Bone marrow (tissue), 2 donors: ENCODE results near the gene SAMD4A.

ENCODE experiments used
- DNase-seq, 2 donors: peaks; one replicate each; lab custom pipeline; 2025; lab: John Stamatoyannopoulos, UW

Gene SAMD4A

GRCh38 chr14:54660604-54661111 is 93.7 kb downstream of the SAMD4A start:
- no peak for DNase-seq

DNA sequence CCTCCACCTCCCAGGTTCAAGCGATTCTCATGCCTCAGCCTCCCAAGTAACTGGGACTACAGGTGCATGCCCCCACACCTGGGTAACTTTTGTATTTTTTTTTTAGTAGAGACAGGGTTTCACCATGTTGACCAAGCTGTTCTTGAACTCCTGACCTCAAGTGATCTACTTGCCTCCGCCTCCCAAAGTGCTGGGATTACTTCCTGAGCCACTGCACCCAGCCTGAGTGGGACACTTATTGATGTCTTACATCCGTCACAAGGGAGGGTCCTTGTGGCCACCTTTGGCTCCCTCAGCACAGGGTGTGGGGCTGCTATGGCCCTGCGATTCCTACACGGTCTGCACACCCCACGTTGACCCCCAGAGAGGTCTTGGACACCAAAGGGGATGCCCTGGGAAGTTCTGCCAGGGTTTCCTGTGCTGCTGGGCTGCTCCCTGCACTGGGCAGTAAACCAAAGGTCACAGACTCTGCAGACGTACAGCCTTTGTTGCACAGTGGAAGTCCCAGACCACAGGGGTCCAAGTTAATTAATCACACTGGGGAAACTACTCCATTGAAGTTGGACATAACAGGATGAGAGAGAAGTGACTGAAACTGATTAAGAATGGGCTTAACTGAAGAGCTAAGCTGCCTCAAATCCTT is 95.7 kb downstream of the SAMD4A start:
- DNase-seq, result no peak

DNA sequence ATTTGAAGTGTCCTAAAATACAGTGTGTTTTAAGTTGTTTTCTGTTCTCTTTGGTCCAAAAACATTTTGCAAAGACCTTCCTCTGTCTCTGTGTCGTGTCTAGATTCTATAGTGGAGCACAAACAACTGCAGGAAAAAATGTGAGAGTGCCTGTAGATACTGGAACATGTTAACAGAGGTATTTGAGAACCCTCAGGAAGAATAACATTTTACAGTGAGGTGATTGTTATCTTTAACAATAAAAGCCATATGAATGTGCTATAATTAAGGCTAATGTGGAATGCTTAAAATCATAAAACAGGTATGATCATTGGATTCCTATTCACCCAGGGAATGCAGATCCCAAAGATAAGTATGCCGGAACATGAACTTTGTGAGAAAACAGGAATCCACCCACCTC is 98.0 kb downstream of the SAMD4A start:
- DNase-seq, result no peak

DNA sequence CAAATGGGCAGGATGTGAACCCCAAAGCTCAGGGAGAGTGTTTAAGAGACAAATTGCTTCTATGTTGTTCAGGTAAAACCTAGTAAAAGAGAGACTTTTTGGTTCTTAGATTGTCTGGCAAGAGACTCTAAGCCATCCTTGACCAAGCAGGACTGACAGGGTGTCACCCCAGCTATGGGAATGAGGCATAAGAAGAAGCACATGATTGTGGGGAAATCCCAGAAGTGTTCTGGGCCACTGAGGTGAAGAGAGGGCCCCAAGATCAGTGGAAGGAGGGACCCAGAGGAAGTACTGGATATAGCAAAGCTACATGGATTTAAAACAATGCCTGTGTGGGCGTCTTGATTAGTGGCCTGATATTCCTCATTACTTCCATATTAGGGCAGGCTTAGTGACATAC is 99.0 kb downstream of the SAMD4A start:
- DNase-seq, result no peak

DNA sequence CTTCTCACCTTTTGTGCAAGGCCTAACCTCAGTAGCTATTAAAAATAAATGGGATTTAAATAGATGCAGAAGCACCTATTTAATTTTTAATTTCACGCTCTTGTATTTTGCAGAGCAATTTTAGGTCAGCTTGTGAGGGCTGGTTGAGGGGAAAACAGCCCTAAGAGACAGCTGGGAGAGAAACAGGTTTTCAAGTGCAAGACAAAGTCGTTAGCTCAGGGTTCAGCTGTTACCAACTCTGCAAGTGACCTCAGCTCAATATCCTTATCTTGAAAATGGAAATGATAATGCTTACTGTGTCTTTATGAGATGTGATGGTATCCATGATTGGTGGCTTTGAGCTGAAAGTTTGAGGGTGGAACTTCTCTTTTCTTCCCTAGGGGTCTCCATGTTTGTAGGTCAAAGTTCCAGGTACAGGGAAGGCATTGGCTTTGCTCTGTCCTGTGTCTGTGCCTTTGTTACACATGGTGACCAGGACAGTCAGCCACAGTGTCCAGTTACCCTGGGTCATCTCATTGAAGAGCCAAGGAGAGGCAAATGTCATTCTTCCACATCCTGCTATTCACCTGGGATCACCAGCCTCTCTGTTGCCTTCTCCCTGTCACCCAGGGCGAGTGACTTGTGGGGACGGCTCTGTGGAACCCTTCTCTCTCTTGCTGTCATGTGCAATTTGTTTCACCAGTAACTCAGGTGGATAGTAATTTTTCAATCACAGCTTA is 100.3 kb downstream of the SAMD4A start:
- no peak for DNase-seq

- no peak for DNase-seq
These were observed 100.8 kb downstream of the SAMD4A start for GRCh38 chr14:54667764-54668163.

- DNase-seq, result no peak
These were observed 103.0 kb downstream of the SAMD4A start for GRCh38 chr14:54669721-54670561.

GRCh38 chr14:54671537-54671936 is 104.6 kb downstream of the SAMD4A start:
- DNase-seq, result no peak

GRCh38 chr14:54672181-54672580 is 105.3 kb downstream of the SAMD4A start:
- DNase-seq, result no peak

DNA sequence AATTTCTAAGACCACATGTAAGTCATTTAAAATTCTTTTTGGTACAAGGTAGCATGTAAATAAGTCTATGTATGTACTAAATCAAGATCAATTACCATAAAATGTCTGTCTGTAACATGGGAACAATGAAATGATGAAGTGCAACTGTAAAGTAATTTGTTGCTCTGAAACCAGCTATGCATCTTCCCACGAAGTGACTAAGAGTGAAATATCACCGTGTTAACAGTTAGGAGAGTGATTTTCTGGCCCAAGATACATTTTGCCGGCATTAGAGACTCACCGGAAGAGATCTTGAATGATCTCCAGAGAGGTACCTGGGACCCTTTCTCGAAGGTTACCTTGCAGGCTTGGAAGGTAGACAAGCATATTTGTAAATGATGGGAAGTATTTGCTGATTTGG is 105.8 kb downstream of the SAMD4A start:
- DNase-seq, result no peak

- DNase-seq, result no peak
These were observed 106.5 kb downstream of the SAMD4A start for GRCh38 chr14:54673193-54674045.

DNA sequence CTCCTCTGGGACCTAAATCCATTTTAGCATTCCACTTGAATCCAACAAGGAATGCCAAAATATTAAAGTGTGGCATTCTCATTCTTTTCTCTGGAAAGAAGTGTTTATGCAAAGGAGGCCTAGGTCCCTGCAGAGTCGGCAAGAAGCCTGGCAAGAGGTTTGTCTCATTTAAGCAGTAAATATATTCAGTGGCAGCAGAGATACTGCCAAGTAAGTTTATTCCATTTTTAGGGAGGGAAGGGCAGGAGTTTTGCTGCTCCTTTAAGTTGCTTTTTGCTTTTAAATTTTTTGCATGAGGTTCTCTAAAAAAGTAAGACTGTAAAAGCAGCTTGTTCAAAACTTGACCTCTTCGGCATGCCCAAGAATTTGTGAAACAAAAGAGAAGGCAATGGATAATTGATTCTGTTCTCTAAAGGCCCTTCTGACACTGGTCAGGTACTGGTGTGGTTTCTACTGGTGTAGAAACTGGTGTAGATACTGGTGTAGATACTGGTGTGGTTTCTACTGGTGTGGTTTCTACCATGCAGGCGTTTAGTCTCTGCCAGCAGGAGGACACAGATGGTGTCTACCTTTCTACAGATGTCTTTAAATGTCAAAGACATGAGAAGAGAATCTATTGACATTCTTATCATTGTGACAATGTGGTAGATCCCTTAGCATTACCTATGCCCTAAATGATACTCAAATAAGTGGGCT is 107.3 kb downstream of the SAMD4A start:
- no peak for DNase-seq

GRCh38 chr14:54675236-54676128 is 108.6 kb downstream of the SAMD4A start:
- DNase-seq, result no peak

- no peak for DNase-seq
These were observed 110.1 kb downstream of the SAMD4A start for GRCh38 chr14:54676812-54677708.

DNA sequence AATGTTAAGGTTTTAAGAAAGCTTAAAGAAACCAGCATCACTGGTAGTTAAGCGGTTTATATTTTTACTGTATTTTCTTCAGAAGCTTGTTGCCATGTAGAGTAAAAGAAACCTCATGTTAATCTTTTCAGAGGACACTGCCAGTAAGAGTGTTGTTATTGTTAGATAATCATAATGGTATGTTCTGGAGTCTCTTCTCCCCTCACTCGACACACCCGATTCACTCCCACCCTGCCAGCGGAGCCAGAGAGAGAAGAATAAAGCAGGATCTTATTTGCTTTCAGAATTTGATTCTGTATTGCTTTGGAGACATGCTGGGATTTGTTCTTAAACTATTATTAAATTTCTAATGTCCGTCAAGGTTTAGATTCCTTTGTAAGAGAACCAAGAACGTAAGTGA is 113.7 kb downstream of the SAMD4A start:
- DNase-seq, result no peak

- DNase-seq, result no peak
These were observed 114.9 kb downstream of the SAMD4A start for GRCh38 chr14:54681811-54682261.

- DNase-seq, result no peak
These were observed 115.7 kb downstream of the SAMD4A start for GRCh38 chr14:54682578-54682977.

- no peak for DNase-seq
These were observed 117.2 kb downstream of the SAMD4A start for GRCh38 chr14:54683882-54684794.
